Left lung (tissue), 14 donors: ENCODE measurements around the gene MRM2. TPM values are rescaled to one million over a fixed set of nuclear protein-coding genes. Genes with fewer than 3 reads are reported as not detected.
A peak's percentile ranks its signal among the peaks of the same experiment; 100 is the strongest.

Experiments
- ATAC-seq: fragments of 200-7000 bp; cut with Tn5 transposase; one replicate; pipeline ENCODE4 v1.9.1; 2020; ENCODE audit warnings: moderate library complexity
- DNase-seq, 4 donors: peaks; one replicate each; pipeline ENCODE4 v3.0.0-alpha.2; 2013 to 2020
- H3K27ac ChIP-seq, 2 donors: fragments of 200-600 bp; sonication (generic) in 1 of 2; one replicate each; pipeline versions ENCODE4 v1.5.0 to v1.8.0; 2020 to 2021
- H3K27me3 ChIP-seq, 2 donors: fragments of 200-600 bp; sonication (generic) in 1 of 2; one replicate each; pipeline versions ENCODE4 v1.5.0 to v1.8.0; 2020 to 2021
- H3K36me3 ChIP-seq, 2 donors: fragments of 200-600 bp; sonication (generic) in 1 of 2; one replicate each; pipeline versions ENCODE4 v1.5.0 to v1.8.0; 2020 to 2021
- H3K4me1 ChIP-seq, 2 donors: fragments of 200-600 bp; one replicate each; pipeline ENCODE4 v1.8.0; 2021
- H3K4me3 ChIP-seq, 2 donors: fragments of 200-600 bp; sonication (generic) in 1 of 2; one replicate each; pipeline versions ENCODE4 v1.5.0 to v1.8.0; 2020 to 2021; ENCODE audit warnings: mild to moderate bottlenecking in 1 of 2
- H3K9me3 ChIP-seq, 2 donors: fragments of 200-600 bp; sonication (generic) in 1 of 2; one replicate each; pipeline versions ENCODE4 v1.5.0 to v1.8.0; 2020 to 2021
- intact Hi-C, 2 donors: fragments of 100-400 bp; cut with DNase I; formaldehyde crosslinking; loops; one replicate each; pipeline versions ENCODE4 v1.11.2 to v1.14.2; 2022
- long read RNA-seq, 12 donors: library from polyadenylated mRNA in 2 of 12; unstranded in 2 of 12; transcript quantifications; one replicate each; pipeline ENCODE4 v2.0.0 and lab custom pipeline, GENCODE V29; 2019 to 2026
- polyA plus RNA-seq, 6 donors: library from polyadenylated mRNA; unstranded; fragments of 120-200 nt; gene quantifications; one replicate each; pipeline ENCODE4 v1.2.1, GENCODE V29; 2013; ENCODE audit not compliant: insufficient read length in 6 of 6
- total RNA-seq, 2 donors: library from RNA; stranded (reverse); fragmentation: NEBNext Ultra II Directional; extraction: Animal tissue kit (Norgen Biotek cat#: 25700); gene quantifications; one replicate each; pipeline ENCODE4 v1.2.1, GENCODE V29; 2021
- TF ChIP-seq, protein P1 (sequence below), 2 donors: fragments of 200-600 bp; sonication (generic) in 1 of 2; IDR thresholded peaks; one replicate each; pipeline versions ENCODE4 v1.5.0 to v1.8.0; 2021; ENCODE audit warnings: antibody characterized with exemption in 2 of 2
- donor health status: DM: no; HTN: yes; CAD: no.
- donor health status: DM: no; HTN: no; CAD: no.

The MRM2 gene
- total RNA-seq: 10 to 100 TPM; 23.0 to 25.7 TPM
- 10 to 100 TPM; 27.2 to 36.6 (median 32.3) TPM for polyA plus RNA-seq
- long read RNA-seq, donor 1, transcript MRM2-201 (3 exons, 1,601 nt): major isoform, 5 of 51 reads
- long read RNA-seq, donor 1, partial matches to known transcripts: 29 of 51 reads
- long read RNA-seq, donor 1, other reads (novel, unspliced or antisense): 12 of 51 reads
- long read RNA-seq, donor 2, partial matches to known transcripts: 0 of 3 reads
- long read RNA-seq, donor 2, other reads (novel, unspliced or antisense): 0 of 3 reads
- long read RNA-seq, donor 3, transcript MRM2-201 (3 exons, 1,601 nt): major isoform, 8 of 9 reads
- long read RNA-seq, donor 3, partial matches to known transcripts: 0 of 9 reads
- long read RNA-seq, donor 3, other reads (novel, unspliced or antisense): 0 of 9 reads
- long read RNA-seq, donor 4, transcript MRM2-204 (3 exons, 1,819 nt): minor isoform, 6 of 35 reads
- long read RNA-seq, donor 4, transcript MRM2-201 (3 exons, 1,601 nt): major isoform, 9 of 35 reads
- long read RNA-seq, donor 4, partial matches to known transcripts: 7 of 35 reads
- long read RNA-seq, donor 4, other reads (novel, unspliced or antisense): 10 of 35 reads
- long read RNA-seq, donor 5, transcript MRM2-201 (3 exons, 1,601 nt): major isoform, 5 of 7 reads
- long read RNA-seq, donor 5, partial matches to known transcripts: 0 of 7 reads
- long read RNA-seq, donor 5, other reads (novel, unspliced or antisense): 0 of 7 reads
- long read RNA-seq, donor 6, partial matches to known transcripts: 0 of 6 reads
- long read RNA-seq, donor 6, other reads (novel, unspliced or antisense): 0 of 6 reads
- long read RNA-seq, donor 7, partial matches to known transcripts: 0 of 4 reads
- long read RNA-seq, donor 7, other reads (novel, unspliced or antisense): 0 of 4 reads
- long read RNA-seq, donor 8, partial matches to known transcripts: 0 of 1 reads
- long read RNA-seq, donor 8, other reads (novel, unspliced or antisense): 0 of 1 reads
- long read RNA-seq, donor 9: 0 reads
- long read RNA-seq, donor 10, transcript MRM2-201 (3 exons, 1,601 nt): major isoform, 17 of 47 reads
- long read RNA-seq, donor 10, partial matches to known transcripts: 8 of 47 reads
- long read RNA-seq, donor 10, other reads (novel, unspliced or antisense): 21 of 47 reads
- long read RNA-seq, donor 11, partial matches to known transcripts: 0 of 1 reads
- long read RNA-seq, donor 11, other reads (novel, unspliced or antisense): 0 of 1 reads
- long read RNA-seq, donor 12, transcript MRM2-201 (3 exons, 1,601 nt): major isoform, 5 of 5 reads
- long read RNA-seq, donor 12, partial matches to known transcripts: 0 of 5 reads
- long read RNA-seq, donor 12, other reads (novel, unspliced or antisense): 0 of 5 reads

GRCh38 chr7:2241580-2242540 lies at the start of gene MRM2, which contains the start of gene NUDT1:
MRM2 (minus strand) TSS chr7:2242205; CDS start chr7:2242169, 36 bp downstream.
NUDT1 (plus strand) TSS chr7:2242226; CDS start chr7:2244575, 2,349 bp downstream.
- peaks cover 0 to 26% of the 10 kb centered on the region in 2 donors for H3K36me3 ChIP-seq
- H3K27ac ChIP-seq: peak within 1 kb of the TSS; percentile 44 to 77
- intact Hi-C loops: loop anchor here in 1 of 2 donors (10.0 kb wide), 2 partner anchors 73 to 103 kb away; partner anchors contain the start of gene SNX8
- ATAC-seq (peak; percentile 90), DNase-seq (peak; percentile 76 to 96 (median 84))
- H3K4me1 ChIP-seq: peaks cover 17 to 50% of the 10 kb centered on the region in 2 donors
- TF ChIP-seq, protein P1, sequence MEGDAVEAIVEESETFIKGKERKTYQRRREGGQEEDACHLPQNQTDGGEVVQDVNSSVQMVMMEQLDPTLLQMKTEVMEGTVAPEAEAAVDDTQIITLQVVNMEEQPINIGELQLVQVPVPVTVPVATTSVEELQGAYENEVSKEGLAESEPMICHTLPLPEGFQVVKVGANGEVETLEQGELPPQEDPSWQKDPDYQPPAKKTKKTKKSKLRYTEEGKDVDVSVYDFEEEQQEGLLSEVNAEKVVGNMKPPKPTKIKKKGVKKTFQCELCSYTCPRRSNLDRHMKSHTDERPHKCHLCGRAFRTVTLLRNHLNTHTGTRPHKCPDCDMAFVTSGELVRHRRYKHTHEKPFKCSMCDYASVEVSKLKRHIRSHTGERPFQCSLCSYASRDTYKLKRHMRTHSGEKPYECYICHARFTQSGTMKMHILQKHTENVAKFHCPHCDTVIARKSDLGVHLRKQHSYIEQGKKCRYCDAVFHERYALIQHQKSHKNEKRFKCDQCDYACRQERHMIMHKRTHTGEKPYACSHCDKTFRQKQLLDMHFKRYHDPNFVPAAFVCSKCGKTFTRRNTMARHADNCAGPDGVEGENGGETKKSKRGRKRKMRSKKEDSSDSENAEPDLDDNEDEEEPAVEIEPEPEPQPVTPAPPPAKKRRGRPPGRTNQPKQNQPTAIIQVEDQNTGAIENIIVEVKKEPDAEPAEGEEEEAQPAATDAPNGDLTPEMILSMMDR (IDR thresholded peaks at IDR 0.05): no peak
- H3K9me3 ChIP-seq: no peaks in the 10 kb centered on the region
- peak within 1 kb of the TSS; percentile 97 to 98 for H3K4me3 ChIP-seq
- no peaks in the 10 kb centered on the region for H3K27me3 ChIP-seq

GRCh38 chr7:2290877-2291276 lies 48.9 kb upstream of the MRM2 start:
- Histone ChIP-seq H3K9me3 (no peaks in the 10 kb centered on the region), H3K4me3 (no peak overlapping the region), H3K27me3 (no peaks in the 10 kb centered on the region), H3K27ac (no peak overlapping the region), H3K4me1 (no peaks in the 10 kb centered on the region), H3K36me3 (peaks cover 0 to 4% of the 10 kb centered on the region in 2 donors)
- ATAC-seq (no peak), DNase-seq (no peak)
- intact Hi-C loops: no loop called here
- TF ChIP-seq, protein P1 (IDR thresholded peaks at IDR 0.05): no peak

GRCh38 chr7:2289621-2290020 lies 47.6 kb upstream of the MRM2 start:
- ATAC-seq: no peak
- Histone ChIP-seq H3K27ac (no peak overlapping the region), H3K36me3 (peaks cover 0 to 4% of the 10 kb centered on the region in 2 donors), H3K27me3 (no peaks in the 10 kb centered on the region), H3K4me1 (no peaks in the 10 kb centered on the region), H3K4me3 (no peak overlapping the region), H3K9me3 (no peaks in the 10 kb centered on the region)
- TF ChIP-seq, protein P1 (IDR thresholded peaks at IDR 0.05): no peak
- intact Hi-C loops: no loop called here
- peak in 1 of 4 donors; percentile 39 for DNase-seq

DNA sequence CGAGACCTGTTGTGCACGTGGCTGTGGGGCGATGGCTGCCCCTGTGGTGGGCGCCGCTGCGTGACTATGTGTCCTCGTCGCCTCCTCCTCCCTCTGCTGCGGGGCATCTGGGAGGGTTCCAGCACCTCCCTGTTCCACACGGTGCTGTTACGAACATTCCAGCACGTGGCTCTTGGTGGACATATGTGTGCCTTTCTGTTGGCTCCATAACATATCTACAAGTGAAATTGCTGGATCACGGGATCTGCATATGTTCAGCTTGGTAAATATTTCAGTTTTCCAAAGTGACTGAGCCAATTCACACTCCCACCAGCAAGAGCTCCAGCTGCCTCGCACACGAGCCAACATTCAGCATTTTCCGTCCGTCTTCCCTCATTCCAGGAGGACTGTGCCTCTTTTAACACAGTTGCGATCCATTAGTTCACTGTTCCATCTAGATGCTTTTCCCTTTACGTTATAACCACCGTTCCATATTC lies 47.1 kb upstream of the MRM2 start:
- no peak for ATAC-seq
- DNase-seq: peak in 3 of 4 donors; percentile 59 to 75 (median 60)
- no peak overlapping the region for H3K27ac ChIP-seq

More for the DNA sequence above, 47.1 kb upstream of the MRM2 start:
- Histone ChIP-seq H3K27me3 (no peaks in the 10 kb centered on the region), H3K9me3 (no peaks in the 10 kb centered on the region), H3K36me3 (peaks cover 0 to 4% of the 10 kb centered on the region in 2 donors), H3K4me3 (no peak overlapping the region), H3K4me1 (no peaks in the 10 kb centered on the region)
- TF ChIP-seq, protein P1 (IDR thresholded peaks at IDR 0.05): no peak
- intact Hi-C loops: no loop called here
